Gastroesophageal sphincter (tissue), 3 donors: ENCODE measurements around the gene HS3ST4.

ENCODE experiments used
- POLR2A ChIP-seq, 2 donors: fragments of 450-650 bp; IDR thresholded peaks; one replicate each; pipeline ENCODE4 v1.6.1; 2017; ENCODE audit warnings: antibody characterized with exemption in 2 of 2, mild to moderate bottlenecking in 2 of 2, moderate library complexity in 1 of 2
- POLR2AphosphoS5 ChIP-seq: sonication (generic); formaldehyde crosslinking; IDR thresholded peaks from one replicate; pipeline ENCODE4 v1.6.1; 2017; ENCODE audit warnings: antibody characterized with exemption
- TF ChIP-seq, protein P1 (sequence below), 4 experiments: fragments of 200-600 bp in 2 of 4; fragments of 450-650 bp in 2 of 4; sonication (generic) in 1 of 4; IDR thresholded peaks; one replicate each; pipeline ENCODE4 v1.5.1; 2017 to 2019; ENCODE audit warnings: antibody characterized with exemption in 4 of 4, mild to moderate bottlenecking in 2 of 4, moderate library complexity in 2 of 4

DNA sequence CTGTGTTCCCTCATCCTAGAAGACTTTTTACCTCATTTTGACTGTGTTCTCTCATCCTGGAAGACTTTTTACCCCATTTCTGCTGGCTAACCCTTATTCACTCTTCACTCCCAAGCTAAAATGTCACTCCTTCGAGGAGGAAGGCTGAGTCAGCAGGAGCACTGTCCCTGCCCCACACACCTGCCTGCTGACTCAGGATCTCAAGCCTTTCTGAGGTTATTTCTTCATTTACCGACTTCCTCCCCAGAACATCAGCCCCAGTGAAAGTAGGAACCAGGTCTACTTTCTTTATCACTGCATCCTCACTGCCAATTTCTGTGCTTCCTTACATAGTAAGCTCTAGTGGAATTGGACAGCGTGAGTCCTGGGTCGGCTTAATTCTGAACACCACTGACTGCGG, 220.6 kb downstream of the HS3ST4 start:
- TF ChIP-seq, protein P1, sequence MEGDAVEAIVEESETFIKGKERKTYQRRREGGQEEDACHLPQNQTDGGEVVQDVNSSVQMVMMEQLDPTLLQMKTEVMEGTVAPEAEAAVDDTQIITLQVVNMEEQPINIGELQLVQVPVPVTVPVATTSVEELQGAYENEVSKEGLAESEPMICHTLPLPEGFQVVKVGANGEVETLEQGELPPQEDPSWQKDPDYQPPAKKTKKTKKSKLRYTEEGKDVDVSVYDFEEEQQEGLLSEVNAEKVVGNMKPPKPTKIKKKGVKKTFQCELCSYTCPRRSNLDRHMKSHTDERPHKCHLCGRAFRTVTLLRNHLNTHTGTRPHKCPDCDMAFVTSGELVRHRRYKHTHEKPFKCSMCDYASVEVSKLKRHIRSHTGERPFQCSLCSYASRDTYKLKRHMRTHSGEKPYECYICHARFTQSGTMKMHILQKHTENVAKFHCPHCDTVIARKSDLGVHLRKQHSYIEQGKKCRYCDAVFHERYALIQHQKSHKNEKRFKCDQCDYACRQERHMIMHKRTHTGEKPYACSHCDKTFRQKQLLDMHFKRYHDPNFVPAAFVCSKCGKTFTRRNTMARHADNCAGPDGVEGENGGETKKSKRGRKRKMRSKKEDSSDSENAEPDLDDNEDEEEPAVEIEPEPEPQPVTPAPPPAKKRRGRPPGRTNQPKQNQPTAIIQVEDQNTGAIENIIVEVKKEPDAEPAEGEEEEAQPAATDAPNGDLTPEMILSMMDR (IDR thresholded peaks at IDR 0.05) = no peak
- TF ChIP-seq POLR2A (IDR thresholded peaks at IDR 0.05) (no peak), POLR2AphosphoS5 (no peak)
